ENCODE data around the gene RREB1.

- TF ChIP-seq POLR2A (IDR thresholded peaks at IDR 0.05) (no peak), POLR2AphosphoS5 (IDR thresholded peaks at IDR 0.05) (no peak)
- TF ChIP-seq, protein P1, sequence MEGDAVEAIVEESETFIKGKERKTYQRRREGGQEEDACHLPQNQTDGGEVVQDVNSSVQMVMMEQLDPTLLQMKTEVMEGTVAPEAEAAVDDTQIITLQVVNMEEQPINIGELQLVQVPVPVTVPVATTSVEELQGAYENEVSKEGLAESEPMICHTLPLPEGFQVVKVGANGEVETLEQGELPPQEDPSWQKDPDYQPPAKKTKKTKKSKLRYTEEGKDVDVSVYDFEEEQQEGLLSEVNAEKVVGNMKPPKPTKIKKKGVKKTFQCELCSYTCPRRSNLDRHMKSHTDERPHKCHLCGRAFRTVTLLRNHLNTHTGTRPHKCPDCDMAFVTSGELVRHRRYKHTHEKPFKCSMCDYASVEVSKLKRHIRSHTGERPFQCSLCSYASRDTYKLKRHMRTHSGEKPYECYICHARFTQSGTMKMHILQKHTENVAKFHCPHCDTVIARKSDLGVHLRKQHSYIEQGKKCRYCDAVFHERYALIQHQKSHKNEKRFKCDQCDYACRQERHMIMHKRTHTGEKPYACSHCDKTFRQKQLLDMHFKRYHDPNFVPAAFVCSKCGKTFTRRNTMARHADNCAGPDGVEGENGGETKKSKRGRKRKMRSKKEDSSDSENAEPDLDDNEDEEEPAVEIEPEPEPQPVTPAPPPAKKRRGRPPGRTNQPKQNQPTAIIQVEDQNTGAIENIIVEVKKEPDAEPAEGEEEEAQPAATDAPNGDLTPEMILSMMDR (IDR thresholded peaks at IDR 0.05) = no peak
Observed at GRCh38 chr6:7269816-7270215, 162.1 kb downstream of the RREB1 start.

Data from suprapubic skin (tissue), 4 donors.